ENCODE measurements around the gene HOXA3. TPM values are rescaled to one million over a fixed set of nuclear protein-coding genes. Genes with fewer than 3 reads are reported as not detected.

HOXA3 gene
- total and polyA plus RNA-seq, 10 of the 15 experiments (the other 5 are each of a cell fraction or from before 2014, with no cell fraction given), result 0.05 TPM; not detected in 9

DNA sequence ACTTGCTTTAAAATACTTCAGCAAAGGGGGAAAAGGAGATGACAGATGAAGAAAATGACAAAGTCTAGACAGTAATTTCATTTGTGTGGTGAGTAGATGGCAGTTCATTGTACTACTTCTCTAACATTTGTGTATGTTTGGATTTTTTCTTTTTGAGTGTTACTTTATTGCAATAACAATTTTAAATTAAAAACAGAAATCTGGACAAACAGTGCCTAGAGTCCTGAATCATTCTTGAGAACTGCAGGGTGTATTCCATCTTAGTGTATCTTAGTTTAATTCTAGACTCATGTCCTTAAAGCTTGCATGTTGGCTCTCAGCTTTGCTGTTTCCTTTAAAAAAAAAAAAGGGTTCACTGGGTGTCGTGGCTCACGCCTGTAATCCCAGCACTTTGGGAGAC, 87.7 kb downstream of the HOXA3 start:
- 81% methylated on average over 2 of the region's 2 CpGs for WGBS (ENCODE audit: insufficient coverage, insufficient replicate concordance, low lambda C conversion rate, missing lambda C conversion rate)

More for the DNA sequence above, 87.7 kb downstream of the HOXA3 start:
- Histone ChIP-seq H2AFZ (ENCODE audit: control insufficient read depth, low read depth, low read length) (no peak overlapping the region), H3K4me2 (ENCODE audit: control insufficient read depth, insufficient read depth) (no peak overlapping the region), H3K79me2 (ENCODE audit: control insufficient read depth, insufficient read depth, low read length) (no peaks in the 10 kb centered on the region), H3K27me3 (replicated peaks in 1 of 2; ENCODE audit: control insufficient read depth in 2 of 2, insufficient read depth in 2 of 2, low read length in 1 of 2) (no peaks in the 10 kb centered on the region), H3K27ac (ENCODE audit: control insufficient read depth, insufficient read depth) (no peak overlapping the region), H3K9me3 (replicated peaks; ENCODE audit: control insufficient read depth, insufficient read depth, low read length) (no peaks in the 10 kb centered on the region), H4K20me1 (ENCODE audit: control insufficient read depth, insufficient read depth) (no peaks in the 10 kb centered on the region), H3K9ac (ENCODE audit: control insufficient read depth, insufficient read depth, low read length) (no peak overlapping the region), H3K36me3 (ENCODE audit: control insufficient read depth in 2 of 2, insufficient read depth in 2 of 2, low read length in 1 of 2) (no peaks in the 10 kb centered on the region), H3K4me1 (ENCODE audit: control insufficient read depth, insufficient read depth, low read length) (no peaks in the 10 kb centered on the region), H3K4me3 (no peak overlapping the region)
- ChIA-PET POLR2A (interaction anchor here (0.7 kb wide), 1 partner anchor 85 kb away, joined by 3 read pairs; no protein-coding TSS in a partner anchor), RAD21 (ENCODE audit: unreplicated experiment) (interaction anchor here (1.1 to 2.1 kb wide), 3 partner anchors 19 to 383 kb away, joined by 3 to 5 read pairs (median 4); no protein-coding TSS in a partner anchor), SMC1A (ENCODE audit: uncharacterized antibody, unreplicated experiment) (interaction anchor here (0.9 to 2.2 kb wide), 5 partner anchors 10 to 366 kb away, joined by 3 to 8 read pairs (median 3); no protein-coding TSS in a partner anchor), CTCF (interaction anchor here (0.6 to 1.4 kb wide), 5 partner anchors 9 to 347 kb away, joined by 3 to 5 read pairs (median 3); no protein-coding TSS in a partner anchor)
- in situ Hi-C loops (cut with MboI) (no loop called here), intact Hi-C loops (cut with micrococcal nuclease; ENCODE audit: unreplicated experiment) (no loop called here)
- FAIRE-seq (no peak), ATAC-seq (no peak), DNase-seq (ENCODE audit: low read depth, low spot score) (no peak)
- no TSS peak for BruUV-seq (replicated peaks)
- TF ChIP-seq EP300 (IDR thresholded peaks at IDR 0.05; ENCODE audit: borderline replicate concordance in 1 of 2, control insufficient read depth in 1 of 2, low read depth in 2 of 2, low read length in 2 of 2) (no peak), YBX1 (IDR thresholded peaks at IDR 0.05) (no peak), BHLHE40 (IDR thresholded peaks at IDR 0.05; ENCODE audit: borderline replicate concordance in 1 of 2, low read depth in 2 of 2, low read length in 1 of 2) (no peak), HCFC1 (IDR thresholded peaks at IDR 0.05; ENCODE audit: low read length) (no peak), CTCF (IDR thresholded peaks at IDR 0.05 in 2 of 3, conservative IDR thresholded peaks at IDR 0.05 in 1 of 3; ENCODE audit: control insufficient read depth in 2 of 3, extremely low read depth in 1 of 3, insufficient read depth in 1 of 3, low read depth in 3 of 3, low read length in 3 of 3) (no peak), HDAC6 (IDR thresholded peaks at IDR 0.05; ENCODE audit: unreplicated experiment) (no peak), RBBP5 (conservative IDR thresholded peaks at IDR 0.05) (no peak), LARP7 (IDR thresholded peaks at IDR 0.05) (no peak), MYC (IDR thresholded peaks at IDR 0.05; ENCODE audit: insufficient read depth, insufficient read length, insufficient replicate concordance, low read length, severe bottlenecking) (no peak)
- TF ChIP-seq, protein P1, sequence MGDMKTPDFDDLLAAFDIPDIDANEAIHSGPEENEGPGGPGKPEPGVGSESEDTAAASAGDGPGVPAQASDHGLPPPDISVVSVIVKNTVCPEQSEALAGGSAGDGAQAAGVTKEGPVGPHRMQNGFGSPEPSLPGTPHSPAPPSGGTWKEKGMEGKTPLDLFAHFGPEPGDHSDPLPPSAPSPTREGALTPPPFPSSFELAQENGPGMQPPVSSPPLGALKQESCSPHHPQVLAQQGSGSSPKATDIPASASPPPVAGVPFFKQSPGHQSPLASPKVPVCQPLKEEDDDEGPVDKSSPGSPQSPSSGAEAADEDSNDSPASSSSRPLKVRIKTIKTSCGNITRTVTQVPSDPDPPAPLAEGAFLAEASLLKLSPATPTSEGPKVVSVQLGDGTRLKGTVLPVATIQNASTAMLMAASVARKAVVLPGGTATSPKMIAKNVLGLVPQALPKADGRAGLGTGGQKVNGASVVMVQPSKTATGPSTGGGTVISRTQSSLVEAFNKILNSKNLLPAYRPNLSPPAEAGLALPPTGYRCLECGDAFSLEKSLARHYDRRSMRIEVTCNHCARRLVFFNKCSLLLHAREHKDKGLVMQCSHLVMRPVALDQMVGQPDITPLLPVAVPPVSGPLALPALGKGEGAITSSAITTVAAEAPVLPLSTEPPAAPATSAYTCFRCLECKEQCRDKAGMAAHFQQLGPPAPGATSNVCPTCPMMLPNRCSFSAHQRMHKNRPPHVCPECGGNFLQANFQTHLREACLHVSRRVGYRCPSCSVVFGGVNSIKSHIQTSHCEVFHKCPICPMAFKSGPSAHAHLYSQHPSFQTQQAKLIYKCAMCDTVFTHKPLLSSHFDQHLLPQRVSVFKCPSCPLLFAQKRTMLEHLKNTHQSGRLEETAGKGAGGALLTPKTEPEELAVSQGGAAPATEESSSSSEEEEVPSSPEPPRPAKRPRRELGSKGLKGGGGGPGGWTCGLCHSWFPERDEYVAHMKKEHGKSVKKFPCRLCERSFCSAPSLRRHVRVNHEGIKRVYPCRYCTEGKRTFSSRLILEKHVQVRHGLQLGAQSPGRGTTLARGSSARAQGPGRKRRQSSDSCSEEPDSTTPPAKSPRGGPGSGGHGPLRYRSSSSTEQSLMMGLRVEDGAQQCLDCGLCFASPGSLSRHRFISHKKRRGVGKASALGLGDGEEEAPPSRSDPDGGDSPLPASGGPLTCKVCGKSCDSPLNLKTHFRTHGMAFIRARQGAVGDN (IDR thresholded peaks at IDR 0.05), result no peak
- TF ChIP-seq, protein P2, sequence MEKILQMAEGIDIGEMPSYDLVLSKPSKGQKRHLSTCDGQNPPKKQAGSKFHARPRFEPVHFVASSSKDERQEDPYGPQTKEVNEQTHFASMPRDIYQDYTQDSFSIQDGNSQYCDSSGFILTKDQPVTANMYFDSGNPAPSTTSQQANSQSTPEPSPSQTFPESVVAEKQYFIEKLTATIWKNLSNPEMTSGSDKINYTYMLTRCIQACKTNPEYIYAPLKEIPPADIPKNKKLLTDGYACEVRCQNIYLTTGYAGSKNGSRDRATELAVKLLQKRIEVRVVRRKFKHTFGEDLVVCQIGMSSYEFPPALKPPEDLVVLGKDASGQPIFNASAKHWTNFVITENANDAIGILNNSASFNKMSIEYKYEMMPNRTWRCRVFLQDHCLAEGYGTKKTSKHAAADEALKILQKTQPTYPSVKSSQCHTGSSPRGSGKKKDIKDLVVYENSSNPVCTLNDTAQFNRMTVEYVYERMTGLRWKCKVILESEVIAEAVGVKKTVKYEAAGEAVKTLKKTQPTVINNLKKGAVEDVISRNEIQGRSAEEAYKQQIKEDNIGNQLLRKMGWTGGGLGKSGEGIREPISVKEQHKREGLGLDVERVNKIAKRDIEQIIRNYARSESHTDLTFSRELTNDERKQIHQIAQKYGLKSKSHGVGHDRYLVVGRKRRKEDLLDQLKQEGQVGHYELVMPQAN (conservative IDR thresholded peaks at IDR 0.05), result no peak

Measured in GM12878 (cell line).